T-helper 1 cell treated with Interleukin-12 subunit alpha and Interleukin-12 subunit beta and Interleukin-4 antibody, amounts not matched to agents 30 ng/mL and 1 ng/mL, for 36 hours (primary cell): ENCODE measurements around the gene ATP8B4. TPM values are rescaled to one million over a fixed set of nuclear protein-coding genes. Genes with fewer than 3 reads are reported as not detected.

Source experiments
- intact Hi-C: fragments of 100-400 bp; cut with micrococcal nuclease; formaldehyde crosslinking; loops from one replicate; pipeline ENCODE4 v1.15.1; 2024
- total RNA-seq: library from RNA; stranded (reverse); gene quantifications from 2 replicates; pipeline ENCODE4 v1.2.3, GENCODE V29; 2022

ATP8B4 gene
- total RNA-seq, 1 donor from 2014 or later, result 51.8 TPM

DNA sequence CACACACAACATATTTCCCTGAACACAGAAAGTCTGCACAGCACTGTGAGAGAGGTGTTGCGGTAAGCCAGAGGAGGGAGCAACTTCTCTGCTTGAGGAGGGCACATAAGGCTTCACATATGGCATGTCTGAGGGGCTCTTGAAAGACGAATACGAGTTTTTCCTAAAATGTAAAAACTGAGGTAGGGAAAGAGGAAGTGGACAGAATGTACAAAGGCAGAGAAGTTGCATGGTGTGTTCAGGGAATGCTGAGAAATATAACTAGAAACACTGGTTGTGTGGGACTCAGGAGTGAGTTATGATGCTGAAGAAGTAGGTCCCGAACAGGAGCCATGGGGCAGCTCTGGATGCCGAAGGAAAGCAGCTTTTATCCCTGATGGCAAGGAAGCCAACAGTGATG lies 22.8 kb upstream of the ATP8B4 start:
- intact Hi-C loops, result no loop called here

DNA sequence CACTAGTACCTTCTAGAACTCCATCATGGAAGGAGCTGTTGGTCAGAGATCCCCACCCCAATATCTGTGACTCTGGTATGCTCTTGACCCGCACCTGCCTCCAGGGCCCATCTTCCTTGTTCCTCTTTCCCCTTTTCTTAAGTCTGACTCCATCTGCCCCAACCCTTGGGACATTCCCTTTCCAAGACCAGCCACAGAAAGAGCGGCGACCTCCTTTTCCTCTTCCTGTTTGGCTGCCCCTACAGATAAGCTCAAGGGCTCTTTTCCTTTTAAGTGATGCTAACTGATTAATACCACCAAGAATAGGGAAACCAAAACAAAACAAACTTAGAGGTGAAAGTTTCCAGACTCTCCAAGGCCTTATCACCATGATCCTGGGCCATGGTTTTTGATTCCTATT lies 21.9 kb upstream of the ATP8B4 start:
- intact Hi-C loops, result no loop called here

DNA sequence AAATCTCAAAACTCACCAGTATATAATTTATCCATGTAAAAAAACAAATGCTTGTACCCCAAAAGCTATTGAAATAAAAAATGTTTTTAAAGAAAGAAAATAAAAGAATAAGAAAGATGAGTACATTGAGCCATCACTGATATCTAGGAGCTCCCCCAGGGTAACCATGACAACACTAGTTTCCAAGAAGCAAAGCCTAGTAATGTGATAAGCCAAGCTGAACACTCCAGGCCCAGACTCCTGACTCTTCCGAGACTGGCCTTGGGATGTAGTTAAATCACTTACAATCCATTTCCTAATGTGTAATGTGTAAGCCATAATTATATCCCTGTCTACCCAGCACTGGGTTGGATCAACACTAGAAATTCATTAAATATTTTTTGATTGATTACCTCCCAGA lies 21.1 kb upstream of the ATP8B4 start:
- intact Hi-C loops, result no loop called here

- intact Hi-C loops, result loop anchor here (5.0 to 10.0 kb wide), 4 partner anchors 109 to 981 kb away; partner anchors contain the start of genes COPS2 and SPPL2A
These were observed 19.4 kb upstream of the ATP8B4 start for GRCh38 chr15:50138391-50138790.

DNA sequence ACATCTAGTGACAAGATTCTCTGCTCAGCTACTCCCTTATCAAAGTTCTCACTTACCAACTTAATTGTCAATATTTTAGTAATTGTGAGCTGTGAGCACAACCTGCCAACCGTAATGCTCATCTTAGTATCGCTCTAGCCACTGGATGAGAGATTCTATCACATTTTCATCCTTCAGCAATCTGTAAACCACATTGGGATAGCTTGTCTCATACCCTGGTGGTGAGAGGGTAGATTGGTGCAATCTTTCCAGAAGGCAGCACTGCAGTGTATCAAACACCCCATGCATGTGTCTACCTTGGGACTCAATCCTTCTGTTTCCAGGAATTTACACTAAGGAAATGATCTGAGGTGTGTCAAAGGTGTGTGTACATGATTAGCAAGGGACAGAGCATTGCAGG lies 18.9 kb upstream of the ATP8B4 start:
- intact Hi-C loops, result loop anchor here (2.0 to 10.0 kb wide), 5 partner anchors 109 to 1805 kb away; partner anchors contain the start of genes COPS2 and SPPL2A

DNA sequence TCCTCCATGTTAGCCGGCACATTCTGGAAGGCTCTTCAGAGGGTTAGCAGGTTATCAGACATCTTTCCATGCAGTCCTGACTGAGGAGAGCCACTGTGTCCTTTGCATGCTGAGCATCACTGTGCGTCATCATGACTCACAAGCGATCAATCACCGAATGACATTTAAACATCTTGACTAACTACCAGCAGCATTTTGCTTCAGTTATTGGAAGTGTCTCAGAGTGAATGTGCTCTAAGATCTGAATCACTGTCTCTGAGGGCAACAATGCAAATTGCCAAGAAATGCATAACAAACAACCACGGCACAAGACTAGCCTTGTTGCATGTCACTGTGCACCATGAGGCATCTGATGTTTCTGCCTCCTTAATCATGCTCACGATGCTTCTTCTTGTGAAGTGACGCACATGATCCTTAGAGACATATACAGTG lies 18.3 kb upstream of the ATP8B4 start:
- intact Hi-C loops, result loop anchor here (2.0 to 10.0 kb wide), 5 partner anchors 110 to 1805 kb away; partner anchors contain the start of genes COPS2 and SPPL2A

DNA sequence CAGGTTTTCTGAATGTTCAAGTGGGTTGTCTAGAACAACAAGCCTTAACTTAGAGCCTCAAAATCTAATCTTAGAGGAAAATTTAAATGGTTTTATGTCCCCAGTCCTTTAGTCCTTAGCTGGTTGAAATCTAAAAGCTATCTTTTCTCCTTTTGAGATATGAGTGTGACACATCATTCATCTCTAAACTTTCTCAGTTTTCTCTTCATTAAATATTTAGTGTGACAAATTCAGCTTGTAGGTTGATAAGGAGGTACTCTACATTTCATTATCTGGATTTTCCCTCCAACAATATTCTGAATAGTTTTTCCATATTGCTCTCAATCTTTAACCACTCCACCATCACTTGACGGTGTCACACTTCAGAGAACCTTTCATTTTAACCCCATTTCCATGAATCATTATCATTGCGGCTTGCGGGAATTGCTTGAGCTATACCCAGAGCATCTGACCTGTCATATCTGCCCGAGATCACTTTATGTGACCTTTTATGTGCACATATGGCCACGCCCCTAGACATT lies 16.1 kb upstream of the ATP8B4 start:
- intact Hi-C loops, result loop anchor here (1.0 to 10.0 kb wide), 13 partner anchors 16 to 1324 kb away; partner anchors contain the start of genes ATP8B4, CEP152, COPS2 and FAM227B

- intact Hi-C loops, result loop anchor here (1.0 to 10.0 kb wide), 13 partner anchors 15 to 1324 kb away; partner anchors contain the start of genes ATP8B4, CEP152, COPS2 and FAM227B
These were observed 15.5 kb upstream of the ATP8B4 start for GRCh38 chr15:50134524-50135024.

DNA sequence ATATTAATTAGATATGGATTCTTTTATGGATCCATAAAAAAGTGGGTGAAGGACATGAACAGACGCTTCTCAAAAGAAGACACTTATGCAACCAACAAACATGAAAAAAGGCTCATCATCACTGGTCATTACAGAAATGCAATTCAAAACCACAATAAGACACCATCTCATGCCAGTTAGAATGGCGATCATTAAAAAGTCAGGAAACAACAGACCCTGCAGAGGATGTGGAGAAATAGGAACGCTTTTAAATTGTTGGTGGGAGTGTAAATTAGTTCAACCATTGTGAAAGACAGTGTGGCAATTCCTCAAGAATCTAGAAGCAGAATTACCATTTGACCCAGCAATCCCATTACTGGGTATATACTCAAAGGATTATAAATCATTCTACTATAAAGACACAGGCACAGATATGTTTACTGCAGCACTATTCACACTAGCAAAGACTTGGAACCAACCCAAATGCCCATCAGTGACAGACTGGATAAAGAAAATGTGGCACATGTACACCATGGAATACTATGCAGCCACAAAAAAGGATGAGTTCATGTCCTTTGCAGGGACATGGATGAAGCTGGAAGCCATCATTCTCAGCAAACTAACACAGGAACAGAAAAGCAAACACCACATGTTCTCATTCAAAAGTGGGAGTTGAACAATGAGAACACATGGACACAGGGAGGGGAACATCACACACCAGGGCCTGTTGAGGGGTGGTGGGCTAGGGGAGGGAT lies 13.4 kb upstream of the ATP8B4 start:
- intact Hi-C loops, result loop anchor here (10.0 kb wide), 1 partner anchor 632 kb away; the partner anchor contains the start of gene SPPL2A

DNA sequence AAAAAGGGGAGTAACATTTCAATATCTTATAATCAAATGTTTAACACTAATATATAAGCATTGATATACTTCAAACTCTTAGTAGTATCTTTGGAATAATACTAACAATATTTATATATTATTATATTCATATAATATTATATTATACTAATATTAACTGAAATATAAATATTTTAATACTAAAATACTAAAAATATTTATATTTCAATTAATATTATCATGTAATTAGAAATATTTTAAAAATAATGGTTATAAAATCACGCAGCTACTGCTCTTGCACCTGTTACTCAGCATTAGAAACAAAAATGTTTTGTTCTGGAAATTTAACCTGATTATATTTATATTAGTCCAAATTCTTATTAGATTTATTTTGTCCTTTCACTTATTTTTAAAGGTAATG lies 12.6 kb upstream of the ATP8B4 start:
- intact Hi-C loops, result loop anchor here (10.0 kb wide), 1 partner anchor 633 kb away; the partner anchor contains the start of gene SPPL2A

DNA sequence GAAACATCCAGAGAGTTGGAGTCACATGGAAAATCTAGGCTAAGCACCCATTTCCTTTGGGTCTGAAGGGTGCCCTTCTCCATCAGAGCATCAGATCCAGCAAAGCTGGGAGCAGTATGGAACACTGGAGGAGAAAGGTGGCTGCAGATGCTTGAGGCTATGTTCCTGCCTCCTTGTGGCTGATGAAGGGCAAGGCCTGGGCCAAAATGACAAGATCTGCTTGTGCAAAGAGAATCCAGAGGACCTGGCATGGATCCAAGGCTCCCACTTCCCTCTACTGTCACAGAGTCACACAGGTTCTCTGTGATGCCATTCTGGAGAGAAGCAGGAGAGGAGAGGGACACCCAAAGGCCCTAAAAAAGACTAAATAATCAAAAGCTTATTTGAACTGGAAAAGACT lies 9.2 kb upstream of the ATP8B4 start:
- intact Hi-C loops, result no loop called here

DNA sequence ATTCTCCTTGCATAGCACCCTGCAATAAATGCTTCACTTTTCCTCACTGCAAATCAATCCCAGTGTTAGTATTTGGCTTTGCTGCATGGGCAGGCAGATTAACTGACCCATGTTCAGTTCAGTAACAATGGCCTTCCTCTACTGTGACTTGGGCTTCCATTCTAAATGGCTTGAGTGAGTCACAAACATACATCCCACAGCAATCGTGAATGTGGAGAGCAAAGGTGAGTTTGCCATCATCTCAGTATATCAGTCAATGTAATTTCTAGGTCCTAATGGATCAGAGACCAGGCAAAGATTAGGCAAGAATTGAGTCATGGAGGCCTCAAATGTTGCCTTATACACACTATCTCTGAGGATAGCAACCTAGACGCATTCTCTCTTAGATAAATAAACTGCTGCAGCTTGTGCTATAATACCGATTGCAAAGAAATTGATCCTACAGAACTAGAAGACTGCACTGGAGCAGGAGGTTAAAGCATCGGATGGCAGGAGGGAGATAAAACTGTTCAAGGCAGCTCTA lies 8.3 kb upstream of the ATP8B4 start:
- intact Hi-C loops, result no loop called here

GRCh38 chr15:50126072-50126471 lies 7.0 kb upstream of the ATP8B4 start:
- intact Hi-C loops, result no loop called here

GRCh38 chr15:50124631-50125030 lies 5.6 kb upstream of the ATP8B4 start:
- intact Hi-C loops, result no loop called here

GRCh38 chr15:50123861-50124557 lies 5.0 kb upstream of the ATP8B4 start:
- intact Hi-C loops, result no loop called here

GRCh38 chr15:50120729-50121128 lies 1.7 kb upstream of the ATP8B4 start:
- intact Hi-C loops, result no loop called here

DNA sequence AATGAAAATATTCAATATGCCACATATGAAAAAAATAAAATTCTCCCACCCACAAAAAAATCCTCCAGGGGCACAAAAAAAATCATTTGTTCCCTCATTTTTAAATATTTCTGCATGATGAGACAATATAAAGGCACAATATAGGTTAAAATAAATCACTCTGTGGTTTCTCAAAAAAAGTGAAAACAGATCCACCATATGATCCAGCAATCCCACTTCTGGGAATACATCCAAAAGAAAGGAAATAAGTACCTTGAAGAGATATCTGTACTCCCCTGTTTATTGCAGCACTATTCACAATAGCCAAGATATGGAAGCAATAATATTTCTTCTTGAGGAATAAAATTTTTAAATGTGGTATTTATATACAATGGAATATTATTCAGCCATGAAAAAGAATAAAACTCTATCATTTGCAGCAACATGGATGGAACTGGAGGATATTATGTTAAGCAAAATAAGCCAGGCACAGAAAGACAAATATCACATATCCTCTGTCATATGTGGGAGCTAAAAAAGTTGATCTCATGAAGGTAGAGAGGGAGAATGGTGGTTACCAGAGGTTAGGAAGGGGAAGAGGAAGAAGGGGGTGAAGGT lies 1.5 kb downstream of the ATP8B4 start:
- intact Hi-C loops, result loop anchor here (5.0 kb wide), 1 partner anchor 200 kb away; no protein-coding TSS in a partner anchor

GRCh38 chr15:50116477-50116876 lies 2.6 kb downstream of the ATP8B4 start:
- intact Hi-C loops, result loop anchor here (5.0 kb wide), 1 partner anchor 201 kb away; no protein-coding TSS in a partner anchor

- intact Hi-C loops, result no loop called here
These were observed 4.8 kb downstream of the ATP8B4 start for GRCh38 chr15:50113992-50114780.

DNA sequence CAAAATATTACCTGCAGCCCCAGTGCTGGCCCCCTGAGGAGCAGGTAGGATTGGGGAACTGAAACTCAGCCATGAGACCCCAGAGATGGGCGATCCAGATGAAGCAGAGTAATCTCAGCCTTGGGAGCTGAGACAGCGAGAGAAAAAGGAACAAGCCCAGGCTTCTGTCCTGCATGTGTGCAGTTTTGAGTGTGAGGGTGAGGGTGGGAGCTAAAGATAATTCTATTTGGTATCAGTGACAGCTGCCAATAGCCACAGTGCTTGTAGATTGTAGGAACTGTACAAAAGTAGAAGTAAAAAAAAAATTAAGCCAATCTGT lies 5.9 kb downstream of the ATP8B4 start:
- intact Hi-C loops, result no loop called here
